GM21619 (cell line): ENCODE data around the gene GJC2.
"Not testable (repeated sequence)": the region's sequence is repeated elsewhere in the genome, so short reads cannot be mapped to it uniquely, and the experiment has no call there.

Experiments
- ATAC-seq: cut with Tn5 transposase; IDR thresholded peaks from one replicate; pipeline ENCODE4 v1.9.1; 2021; ENCODE audit not compliant: unreplicated experiment

GJC2 gene

GRCh38 chr1:228170666-228171065, 20.9 kb downstream of the GJC2 start:
- no peak for ATAC-seq

GRCh38 chr1:228171221-228171891, 21.6 kb downstream of the GJC2 start:
- no peak for ATAC-seq

GRCh38 chr1:228172591-228173527, 23.1 kb downstream of the GJC2 start:
- ATAC-seq, result no peak

GRCh38 chr1:228173528-228174481, 24.1 kb downstream of the GJC2 start:
- not testable (repeated sequence) for ATAC-seq

- ATAC-seq, result no peak
Measured at GRCh38 chr1:228174482-228175315, 25.0 kb downstream of the GJC2 start.

- ATAC-seq, result no peak
Measured at GRCh38 chr1:228175316-228176023, 25.7 kb downstream of the GJC2 start.

- ATAC-seq, result no peak
Measured at GRCh38 chr1:228176024-228176395, 26.3 kb downstream of the GJC2 start.

GRCh38 chr1:228176461-228177182, 26.9 kb downstream of the GJC2 start:
- no peak for ATAC-seq

GRCh38 chr1:228177183-228177475, 27.4 kb downstream of the GJC2 start:
- ATAC-seq, result no peak

- no peak for ATAC-seq
Measured at GRCh38 chr1:228177721-228178710, 28.3 kb downstream of the GJC2 start.

- no peak for ATAC-seq
Measured at GRCh38 chr1:228178737-228179684, 29.3 kb downstream of the GJC2 start.

- no peak for ATAC-seq
Measured at GRCh38 chr1:228180271-228180958, 30.7 kb downstream of the GJC2 start.

- ATAC-seq, result no peak
Measured at GRCh38 chr1:228180959-228181644, 31.4 kb downstream of the GJC2 start.

- no peak for ATAC-seq
Measured at GRCh38 chr1:228181645-228182034, 31.9 kb downstream of the GJC2 start.

GRCh38 chr1:228182296-228183030, 32.7 kb downstream of the GJC2 start:
- no peak for ATAC-seq
